GM12892 (cell line): Measurements from ENCODE around the gene PFKP.

Experiments
- POLR2A ChIP-seq: IDR thresholded peaks from 2 replicates; pipeline ENCODE4 v1.6.1; 2011; ENCODE audit warnings: low read depth, low read length, control low read depth
- POLR2AphosphoS5 ChIP-seq: IDR thresholded peaks from 2 replicates; pipeline ENCODE4 v1.6.1; 2011; ENCODE audit warnings: low read depth, low read length, control low read depth
- TAF1 ChIP-seq: IDR thresholded peaks from 2 replicates; pipeline ENCODE4 v1.6.1; 2011; ENCODE audit warnings: low read depth, mild to moderate bottlenecking, control low read depth, low read length, borderline replicate concordance

GRCh38 chr10:3172446-3173170, 105.3 kb downstream of the PFKP start, which contains the start of gene PITRM1:
- peak; percentile 99 for TF ChIP-seq POLR2A
- TF ChIP-seq POLR2AphosphoS5, result peak; percentile 98
- TF ChIP-seq TAF1, result peak; percentile 87
